LNCaP clone FGC (cell line): ENCODE results near the gene IL1R1.

Experiments
- DNase-seq: peaks from one replicate; pipeline ENCODE4 v3.0.0-alpha.2; 2011; ENCODE audit warnings: low read depth
- H3K4me3 ChIP-seq: 2 replicates; pipeline ENCODE4 v1.5.1; 2011; ENCODE audit warnings: mild to moderate bottlenecking, low read depth, low read length, control low read depth
- TF ChIP-seq, protein P1 (sequence below): IDR thresholded peaks from 2 replicates; pipeline ENCODE4 v1.5.1; 2012; ENCODE audit warnings: mild to moderate bottlenecking; ENCODE audit not compliant: control insufficient read depth, insufficient read depth; ENCODE audit errors: extremely low read depth

IL1R1 gene

DNA sequence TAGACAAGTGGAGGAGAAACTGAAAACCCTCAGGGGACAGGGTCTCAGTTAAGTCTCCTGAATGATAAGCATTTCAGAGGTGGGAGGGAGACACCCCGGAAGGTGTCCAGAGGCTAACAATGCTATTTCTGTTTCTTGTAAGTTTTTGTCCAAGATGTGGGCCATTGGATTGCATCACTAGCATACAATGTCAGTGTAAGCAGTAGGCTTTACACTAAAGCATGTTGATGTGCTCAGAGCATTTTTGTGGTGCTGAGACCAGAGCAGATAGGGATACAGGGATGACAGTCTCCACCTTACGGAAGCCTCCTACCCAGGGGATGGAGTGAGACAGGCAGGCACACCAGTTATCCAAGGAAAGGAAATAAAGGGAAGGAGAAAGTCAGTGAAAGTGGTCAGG is 2.2 kb upstream of the IL1R1 start:
- DNase-seq: no peak
- TF ChIP-seq, protein P1, sequence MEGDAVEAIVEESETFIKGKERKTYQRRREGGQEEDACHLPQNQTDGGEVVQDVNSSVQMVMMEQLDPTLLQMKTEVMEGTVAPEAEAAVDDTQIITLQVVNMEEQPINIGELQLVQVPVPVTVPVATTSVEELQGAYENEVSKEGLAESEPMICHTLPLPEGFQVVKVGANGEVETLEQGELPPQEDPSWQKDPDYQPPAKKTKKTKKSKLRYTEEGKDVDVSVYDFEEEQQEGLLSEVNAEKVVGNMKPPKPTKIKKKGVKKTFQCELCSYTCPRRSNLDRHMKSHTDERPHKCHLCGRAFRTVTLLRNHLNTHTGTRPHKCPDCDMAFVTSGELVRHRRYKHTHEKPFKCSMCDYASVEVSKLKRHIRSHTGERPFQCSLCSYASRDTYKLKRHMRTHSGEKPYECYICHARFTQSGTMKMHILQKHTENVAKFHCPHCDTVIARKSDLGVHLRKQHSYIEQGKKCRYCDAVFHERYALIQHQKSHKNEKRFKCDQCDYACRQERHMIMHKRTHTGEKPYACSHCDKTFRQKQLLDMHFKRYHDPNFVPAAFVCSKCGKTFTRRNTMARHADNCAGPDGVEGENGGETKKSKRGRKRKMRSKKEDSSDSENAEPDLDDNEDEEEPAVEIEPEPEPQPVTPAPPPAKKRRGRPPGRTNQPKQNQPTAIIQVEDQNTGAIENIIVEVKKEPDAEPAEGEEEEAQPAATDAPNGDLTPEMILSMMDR: no peak
- no peak overlapping the region for H3K4me3 ChIP-seq

DNA sequence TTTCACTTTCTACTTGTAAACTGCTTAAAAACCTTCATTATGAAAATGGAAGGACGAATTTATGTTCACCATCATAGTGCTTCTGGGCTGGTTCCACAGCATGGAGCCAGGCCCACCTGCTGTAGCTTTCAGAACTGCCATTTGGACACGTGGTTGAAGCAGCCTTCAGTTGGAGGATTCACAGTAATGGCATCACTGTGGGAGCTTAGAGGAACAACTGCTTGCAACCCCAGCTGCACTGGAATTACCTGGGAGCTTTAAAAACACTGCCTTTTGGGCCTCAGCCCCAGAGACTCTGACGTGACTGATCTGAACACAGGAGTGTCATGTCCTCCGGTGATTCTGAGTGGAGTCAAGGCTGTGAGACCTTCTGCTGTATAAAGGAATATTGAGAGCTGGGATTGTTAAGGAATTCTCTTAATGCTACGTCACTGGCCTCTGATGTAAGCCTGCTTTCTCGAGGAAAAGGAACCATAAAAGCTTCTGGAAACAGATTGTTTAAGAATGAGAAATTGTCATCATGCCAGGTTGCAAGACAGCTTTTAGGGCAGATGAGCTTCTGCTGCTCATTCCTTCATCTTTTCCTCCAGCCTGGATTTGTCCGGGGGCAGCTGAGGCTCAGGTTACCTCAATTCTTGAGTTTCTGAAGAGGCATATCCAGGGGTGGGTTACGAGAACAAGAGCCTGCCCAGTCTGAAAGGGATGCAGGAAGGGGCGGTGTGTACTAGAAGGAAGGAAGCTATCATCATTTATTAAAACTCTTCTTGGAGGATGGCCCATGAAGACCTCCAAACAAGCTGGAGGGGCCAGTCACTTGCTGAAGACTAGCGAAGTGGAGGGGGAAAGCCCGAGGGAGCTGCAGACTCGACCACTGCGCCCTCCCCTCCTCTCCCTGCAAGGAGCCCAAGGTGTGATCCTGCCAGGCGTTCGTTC is 1.3 kb upstream of the IL1R1 start:
- TF ChIP-seq, protein P1: no peak
- no peak for DNase-seq
- no peak overlapping the region for H3K4me3 ChIP-seq

DNA sequence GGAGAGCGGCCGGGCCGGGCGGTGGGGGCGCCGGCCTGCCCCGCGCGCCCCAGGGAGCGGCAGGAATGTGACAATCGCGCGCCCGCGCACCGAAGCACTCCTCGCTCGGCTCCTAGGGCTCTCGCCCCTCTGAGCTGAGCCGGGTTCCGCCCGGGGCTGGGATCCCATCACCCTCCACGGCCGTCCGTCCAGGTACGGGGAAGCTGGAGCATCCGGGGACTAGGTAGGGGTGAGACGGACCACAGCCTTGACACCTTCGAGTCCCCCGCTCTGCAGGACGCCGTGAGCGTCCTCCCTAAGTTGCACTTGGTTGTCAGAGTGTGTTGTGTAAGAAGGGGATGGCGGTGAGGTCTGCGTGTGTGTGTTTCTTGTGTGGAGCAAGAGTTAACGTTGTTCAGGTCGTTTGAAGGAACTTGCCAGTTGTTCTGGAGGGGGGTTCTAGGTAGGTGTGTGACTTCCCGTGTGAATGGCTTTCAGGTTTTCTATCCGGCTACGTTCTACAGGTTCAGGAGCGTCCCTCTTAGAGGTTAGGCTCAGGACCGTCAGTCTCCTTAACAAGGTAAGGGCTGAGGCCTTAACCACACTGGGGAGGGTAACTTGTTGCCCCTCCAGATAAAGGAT is 393 bp downstream of the IL1R1 start:
- TF ChIP-seq, protein P1: no peak
- peak overlapping the region; percentile 62 for H3K4me3 ChIP-seq
- no peak for DNase-seq

DNA sequence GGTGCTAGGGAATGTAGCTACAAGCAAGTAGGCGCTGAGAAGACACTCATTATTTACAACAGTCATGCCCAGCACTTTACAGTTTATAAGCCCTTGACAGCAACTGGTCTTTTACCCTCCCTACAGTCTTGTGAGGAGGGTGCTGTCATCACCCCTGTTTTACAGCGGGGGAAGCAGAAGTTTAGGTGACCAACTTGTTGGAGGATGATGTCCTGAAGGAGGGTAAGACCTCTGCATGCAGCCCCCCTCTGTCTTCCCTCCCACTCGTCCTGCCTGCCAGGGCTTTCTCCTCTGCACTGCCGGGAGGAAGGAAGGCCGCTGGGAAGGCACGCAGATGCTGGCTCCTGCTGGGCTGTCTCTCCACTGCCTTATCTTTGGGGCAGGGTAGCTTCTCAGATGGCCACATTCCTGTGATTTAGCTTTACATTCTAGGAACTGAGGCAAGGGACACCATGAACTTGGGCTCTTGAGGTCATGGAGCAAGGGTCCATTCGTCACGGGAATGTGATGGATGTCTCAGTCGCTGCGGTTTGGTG is 972 bp downstream of the IL1R1 start:
- H3K4me3 ChIP-seq: peak overlapping the region; percentile 62
- no peak for DNase-seq
- TF ChIP-seq, protein P1: no peak

DNA sequence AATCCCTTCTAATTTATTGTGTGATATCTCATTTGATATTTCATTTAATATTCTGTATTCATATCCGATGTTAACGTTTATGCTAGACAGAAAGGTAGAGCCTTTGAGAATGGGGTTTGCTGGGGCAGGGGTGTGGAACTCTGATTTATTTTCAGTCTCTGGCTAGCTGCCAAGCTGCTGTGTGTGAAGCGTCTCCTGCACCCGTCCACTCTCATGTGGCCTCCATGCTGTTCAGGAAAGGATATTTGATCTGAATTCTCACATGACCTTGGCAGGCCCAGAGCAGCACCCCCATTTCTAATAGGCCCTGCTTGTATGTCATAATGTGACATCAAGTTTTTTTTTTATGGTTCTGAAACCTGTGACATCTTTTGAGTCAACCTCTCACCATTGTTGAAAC is 1.6 kb downstream of the IL1R1 start:
- no peak overlapping the region for H3K4me3 ChIP-seq
- TF ChIP-seq, protein P1: no peak
- DNase-seq: no peak

DNA sequence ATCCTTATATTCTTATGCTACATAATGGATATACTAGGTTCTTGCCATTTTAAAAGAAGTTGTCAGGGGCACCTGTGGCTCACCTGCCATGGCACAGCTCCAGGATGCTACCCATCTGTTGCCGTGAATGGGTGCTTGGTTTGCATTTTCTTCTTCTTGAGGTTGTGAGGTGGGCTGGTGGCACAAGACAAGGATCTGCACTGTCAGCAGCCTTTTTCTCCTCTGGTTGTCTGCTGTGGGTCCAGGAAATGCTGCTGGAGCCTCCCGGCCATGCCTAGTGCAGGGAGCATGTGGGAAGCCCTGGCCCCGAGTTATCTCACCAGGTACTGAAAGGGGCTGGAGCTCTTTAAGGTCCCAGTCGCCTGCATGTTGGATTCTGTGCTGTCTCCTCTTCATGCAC is 2.6 kb downstream of the IL1R1 start:
- TF ChIP-seq, protein P1: no peak
- no peak for DNase-seq
- no peak overlapping the region for H3K4me3 ChIP-seq

DNA sequence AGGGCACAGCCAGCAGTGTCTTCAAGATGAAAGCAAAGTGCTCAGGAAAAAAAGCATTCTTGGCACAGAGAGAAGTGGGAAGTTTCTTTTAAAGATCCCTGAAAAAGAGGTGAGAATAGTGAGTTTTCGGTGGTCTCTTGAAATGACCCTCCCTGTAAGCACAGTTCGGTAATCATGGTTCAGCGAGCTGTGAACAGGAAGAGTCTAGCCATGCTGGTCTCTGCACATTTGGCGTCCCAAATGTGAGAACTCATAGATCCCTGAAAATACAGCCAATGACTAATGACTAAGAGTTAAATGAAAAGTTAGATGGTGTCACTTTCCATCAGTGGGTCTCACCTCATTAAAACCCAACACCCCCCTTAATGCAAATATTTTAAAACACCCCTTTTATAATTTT is 3.4 kb downstream of the IL1R1 start:
- TF ChIP-seq, protein P1: no peak
- DNase-seq: no peak
- H3K4me3 ChIP-seq: no peak overlapping the region
